Measurements from ENCODE around the gene ASPHD2. TPM values are rescaled to one million over a fixed set of nuclear protein-coding genes. Genes with fewer than 3 reads are reported as not detected.

Gene ASPHD2

DNA sequence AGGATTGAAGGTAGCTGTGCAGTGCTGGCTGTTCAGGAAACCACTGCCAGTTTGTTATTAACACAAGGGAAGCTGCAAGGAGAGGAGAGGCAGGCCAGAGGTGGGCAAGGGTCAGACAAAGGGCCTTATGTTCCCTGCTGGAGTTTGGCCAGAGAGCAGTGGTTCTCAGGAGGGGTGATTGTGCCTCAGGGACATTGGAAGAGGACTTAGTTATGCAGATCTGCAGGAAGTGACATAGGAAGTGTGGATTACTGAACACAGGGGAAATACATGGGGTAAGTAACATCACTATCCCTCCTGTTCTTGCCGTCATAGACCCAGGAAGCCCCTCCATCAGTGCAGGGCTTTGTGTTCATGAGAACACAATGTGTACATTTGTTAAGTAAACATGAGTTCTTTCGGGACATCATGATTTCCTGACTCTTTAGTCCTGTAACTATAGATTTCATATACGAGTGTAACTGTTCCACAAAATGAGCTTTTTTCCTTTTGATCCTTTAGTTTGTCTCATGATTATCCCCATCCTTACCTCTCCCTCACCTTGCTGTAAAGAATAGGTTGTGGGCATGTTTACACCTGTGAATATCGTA, 60.5 kb downstream of the ASPHD2 start:
- Histone ChIP-seq H3K18ac (ENCODE audit: low read length) (no peak overlapping the region), H3K23ac (ENCODE audit: low read depth, low read length, poor library complexity) (no peak overlapping the region), H3K27ac (replicated peaks; ENCODE audit: low read length) (no peak overlapping the region), H2BK12ac (ENCODE audit: low read length) (no peak overlapping the region), H2BK120ac (ENCODE audit: low read depth, low read length) (no peak overlapping the region), H3K9ac (ENCODE audit: low read depth, low read length, poor library complexity) (no peak overlapping the region), H2AFZ (ENCODE audit: low read length) (no peak overlapping the region), H3K79me1 (ENCODE audit: low read depth, low read length) (no peaks in the 10 kb centered on the region), H3K27me3 (ENCODE audit: control insufficient read depth in 3 of 3, insufficient read depth in 3 of 3, low read depth in 1 of 3, low read length in 3 of 3) (no peaks in the 10 kb centered on the region), H2BK15ac (ENCODE audit: low read length) (no peak overlapping the region), H2BK5ac (ENCODE audit: low read length) (no peak overlapping the region), H3K4ac (ENCODE audit: low read length) (no peak overlapping the region), H3K14ac (ENCODE audit: low read length) (no peak overlapping the region), H4K91ac (ENCODE audit: low read depth, low read length, poor library complexity) (no peak overlapping the region), H3K4me3 (ENCODE audit: low read length in 2 of 2) (no peak overlapping the region), H4K8ac (ENCODE audit: low read depth, low read length) (no peak overlapping the region), H3K9me3 (replicated peaks in 1 of 2; ENCODE audit: control insufficient read depth in 2 of 2, insufficient read depth in 1 of 2, low read depth in 1 of 2, low read length in 2 of 2) (no peaks in the 10 kb centered on the region), H2AK5ac (ENCODE audit: low read depth, low read length) (no peak overlapping the region), H3K4me2 (ENCODE audit: insufficient read depth, low read length, poor library complexity, severe bottlenecking) (no peak overlapping the region), H3K4me1 (ENCODE audit: control insufficient read depth in 2 of 2, insufficient read depth in 1 of 2, low read depth in 1 of 2, low read length in 2 of 2) (peaks cover 0 to under 1% of the 10 kb centered on the region in 2 donors), H3K36me3 (replicated peaks in 1 of 2; ENCODE audit: control insufficient read depth in 2 of 2, insufficient read depth in 2 of 2, low read length in 2 of 2) (peaks cover 36 to 90% of the 10 kb centered on the region in 2 donors)
- no CpG with 5 or more reads among the region's 4 CpGs for WGBS, 2 donors (ENCODE audit: extremely low coverage in 2 of 2, insufficient read length in 2 of 2, insufficient replicate concordance in 1 of 2)
- DNase-seq (ENCODE audit: low spot score): no peak

- Histone ChIP-seq H3K79me1 (ENCODE audit: low read depth, low read length) (no peaks in the 10 kb centered on the region), H3K9ac (ENCODE audit: low read depth, low read length, poor library complexity) (no peak overlapping the region), H3K27me3 (ENCODE audit: control insufficient read depth in 3 of 3, insufficient read depth in 3 of 3, low read depth in 1 of 3, low read length in 3 of 3) (no peaks in the 10 kb centered on the region), H2AK5ac (ENCODE audit: low read depth, low read length) (no peak overlapping the region), H3K14ac (ENCODE audit: low read length) (no peak overlapping the region), H3K4me3 (ENCODE audit: low read length in 2 of 2) (no peak overlapping the region), H3K23ac (ENCODE audit: low read depth, low read length, poor library complexity) (no peak overlapping the region), H3K4me2 (ENCODE audit: insufficient read depth, low read length, poor library complexity, severe bottlenecking) (no peak overlapping the region), H4K8ac (ENCODE audit: low read depth, low read length) (no peak overlapping the region), H2BK12ac (ENCODE audit: low read length) (no peak overlapping the region), H2BK15ac (ENCODE audit: low read length) (no peak overlapping the region), H3K36me3 (replicated peaks in 1 of 2; ENCODE audit: control insufficient read depth in 2 of 2, insufficient read depth in 2 of 2, low read length in 2 of 2) (peaks cover 53 to 99% of the 10 kb centered on the region in 2 donors), H3K4me1 (ENCODE audit: control insufficient read depth in 2 of 2, insufficient read depth in 1 of 2, low read depth in 1 of 2, low read length in 2 of 2) (no peaks in the 10 kb centered on the region), H3K18ac (ENCODE audit: low read length) (no peak overlapping the region), H2BK120ac (ENCODE audit: low read depth, low read length) (no peak overlapping the region), H3K9me3 (replicated peaks in 1 of 2; ENCODE audit: control insufficient read depth in 2 of 2, insufficient read depth in 1 of 2, low read depth in 1 of 2, low read length in 2 of 2) (no peaks in the 10 kb centered on the region), H3K4ac (ENCODE audit: low read length) (no peak overlapping the region), H2BK5ac (ENCODE audit: low read length) (no peak overlapping the region), H3K27ac (replicated peaks; ENCODE audit: low read length) (no peak overlapping the region), H2AFZ (ENCODE audit: low read length) (no peak overlapping the region), H4K91ac (ENCODE audit: low read depth, low read length, poor library complexity) (no peak overlapping the region)
- no peak for DNase-seq (ENCODE audit: low spot score)
- no CpG with 5 or more reads among the region's 9 CpGs for WGBS, 2 donors (ENCODE audit: extremely low coverage in 2 of 2, insufficient read length in 2 of 2, insufficient replicate concordance in 1 of 2)
Observed at GRCh38 chr22:26492220-26492619, 63.2 kb downstream of the ASPHD2 start.

DNA sequence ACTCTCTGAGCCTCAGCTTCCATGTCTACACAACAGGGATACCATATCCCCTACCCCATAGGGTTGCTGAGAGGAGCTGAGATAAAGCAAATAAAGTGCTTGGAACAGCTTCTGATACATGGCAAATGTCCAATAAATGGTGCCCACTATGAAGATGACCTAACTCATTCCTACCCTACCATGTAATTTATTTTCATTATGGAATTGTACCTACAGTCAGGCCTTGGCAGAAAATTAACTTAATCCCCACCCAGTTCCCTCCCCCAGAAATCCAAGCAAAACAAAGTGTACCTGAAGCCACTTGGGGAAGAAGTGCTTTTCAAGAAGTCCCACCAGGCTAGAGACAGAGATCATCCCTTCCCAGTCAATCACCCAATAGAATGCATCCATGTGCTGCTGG, 65.4 kb downstream of the ASPHD2 start:
- H3K9ac ChIP-seq (ENCODE audit: low read depth, low read length, poor library complexity): no peak overlapping the region
- H3K4me3 ChIP-seq (ENCODE audit: low read length in 2 of 2): no peak overlapping the region
- no peak overlapping the region for H2BK15ac ChIP-seq (ENCODE audit: low read length)
- H3K9me3 ChIP-seq (replicated peaks in 1 of 2; ENCODE audit: control insufficient read depth in 2 of 2, insufficient read depth in 1 of 2, low read depth in 1 of 2, low read length in 2 of 2): peaks cover 0 to under 1% of the 10 kb centered on the region in 2 donors
- H3K23ac ChIP-seq (ENCODE audit: low read depth, low read length, poor library complexity): no peak overlapping the region
- H2BK5ac ChIP-seq (ENCODE audit: low read length): no peak overlapping the region
- no peaks in the 10 kb centered on the region for H3K4me1 ChIP-seq (ENCODE audit: control insufficient read depth in 2 of 2, insufficient read depth in 1 of 2, low read depth in 1 of 2, low read length in 2 of 2)
- no peak overlapping the region for H4K91ac ChIP-seq (ENCODE audit: low read depth, low read length, poor library complexity)
- H2AFZ ChIP-seq (ENCODE audit: low read length): no peak overlapping the region
- no peak overlapping the region for H3K4ac ChIP-seq (ENCODE audit: low read length)
- no peak for DNase-seq (ENCODE audit: low spot score)
- H3K27me3 ChIP-seq (ENCODE audit: control insufficient read depth in 3 of 3, insufficient read depth in 3 of 3, low read depth in 1 of 3, low read length in 3 of 3): no peaks in the 10 kb centered on the region
- H3K18ac ChIP-seq (ENCODE audit: low read length): no peak overlapping the region
- H2BK120ac ChIP-seq (ENCODE audit: low read depth, low read length): no peak overlapping the region
- no peak overlapping the region for H2AK5ac ChIP-seq (ENCODE audit: low read depth, low read length)
- no peak overlapping the region for H2BK12ac ChIP-seq (ENCODE audit: low read length)
- H4K8ac ChIP-seq (ENCODE audit: low read depth, low read length): no peak overlapping the region
- peaks cover 3% of the 10 kb centered on the region for H3K79me1 ChIP-seq (ENCODE audit: low read depth, low read length)
- H3K36me3 ChIP-seq (replicated peaks in 1 of 2; ENCODE audit: control insufficient read depth in 2 of 2, insufficient read depth in 2 of 2, low read length in 2 of 2): peaks cover 56 to 96% of the 10 kb centered on the region in 2 donors
- no peak overlapping the region for H3K27ac ChIP-seq (replicated peaks; ENCODE audit: low read length)
- H3K4me2 ChIP-seq (ENCODE audit: insufficient read depth, low read length, poor library complexity, severe bottlenecking): no peak overlapping the region
- no peak overlapping the region for H3K14ac ChIP-seq (ENCODE audit: low read length)

Small RNA genes within 50 kb of the gene (small RNA-seq; reads per million reads assigned to genes)
- gene RNA5SP495 (ENCODE audit: insufficient read depth): not detected

Measured in neuronal stem cell (in vitro differentiated cells).